Measurements from ENCODE around the gene CSRP3. TPM values are rescaled to one million over a fixed set of nuclear protein-coding genes. Genes with fewer than 3 reads are reported as not detected.

The CSRP3 gene
- polyA plus RNA-seq, 2 of the 4 experiments (the other 2 are of a cell fraction), result not detected

DNA sequence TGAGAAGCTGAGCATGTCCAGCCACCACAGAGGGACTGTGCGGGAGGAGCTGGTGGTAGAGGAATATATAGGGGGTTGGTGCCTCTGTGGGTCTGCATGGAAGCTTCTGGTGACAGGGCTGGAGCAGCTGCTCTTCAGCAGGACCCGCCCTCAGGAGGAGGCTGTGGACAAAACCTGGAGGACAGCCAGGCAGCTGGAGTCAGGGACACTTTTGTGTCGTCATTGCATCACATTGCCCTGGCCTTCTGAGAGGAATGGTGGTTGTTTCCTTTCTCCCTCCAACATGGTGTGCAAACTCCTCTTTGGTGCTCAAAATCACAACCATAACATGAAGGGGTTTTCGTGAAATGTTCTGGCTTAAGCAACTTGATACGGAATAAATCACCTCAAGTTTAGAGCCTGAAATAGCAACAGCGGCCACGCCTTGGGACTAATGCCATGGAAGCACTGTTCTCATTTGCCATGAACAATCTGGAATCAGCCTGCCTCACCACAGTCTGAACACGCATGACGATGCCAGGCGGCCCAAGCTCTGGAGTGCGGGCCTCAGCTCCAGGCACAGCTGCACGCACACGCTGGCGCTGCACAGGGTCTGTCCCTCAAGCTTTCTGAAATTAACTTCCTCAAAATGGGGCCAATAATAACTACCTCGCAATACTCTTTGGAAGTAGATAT is 17.1 kb upstream of the CSRP3 start:
- CTCF ChIA-PET, result interaction anchor here (1.4 to 1.7 kb wide), 2 partner anchors 142 to 914 kb away, joined by 3 to 4 read pairs; no protein-coding TSS in a partner anchor
- ATAC-seq (no peak), FAIRE-seq (no peak), DNase-seq (ENCODE audit: low read depth in 1 of 2, low spot score in 1 of 2) (no peak)
- no peak overlapping the region for H3K27ac ChIP-seq
- WGBS (ENCODE audit: missing lambda C conversion rate), result 79% methylated on average over 15 of the region's 15 CpGs
- no peaks in the 10 kb centered on the region for H3K4me1 ChIP-seq
- no peak overlapping the region for H3K4me3 ChIP-seq
- H3K9me3 ChIP-seq, result no peaks in the 10 kb centered on the region
- POLR2A ChIA-PET, result no interaction called here
- H3K4me2 ChIP-seq, result no peak overlapping the region
- no peak for TF ChIP-seq BCL3 (IDR thresholded peaks at IDR 0.05)
- no peak for TF ChIP-seq CBX2 (IDR thresholded peaks at IDR 0.05; ENCODE audit: borderline replicate concordance, low read depth)
- TF ChIP-seq FOXS1 (CRISPR knock-in tag; IDR thresholded peaks at IDR 0.05), result no peak

GRCh38 chr11:19218216-19218615 is 16.4 kb upstream of the CSRP3 start:
- H3K4me1 ChIP-seq, result no peaks in the 10 kb centered on the region
- H3K27ac ChIP-seq, result no peak overlapping the region
- TF ChIP-seq CHD4 (IDR thresholded peaks at IDR 0.05; ENCODE audit: borderline replicate concordance) (no peak), FOSB (CRISPR knock-in tag; IDR thresholded peaks at IDR 0.05) (no peak), BHLHE40 (IDR thresholded peaks at IDR 0.05; ENCODE audit: low read depth, low read length) (no peak), SMC3 (IDR thresholded peaks at IDR 0.05) (no peak), CHD2 (IDR thresholded peaks at IDR 0.05; ENCODE audit: low read length, partially characterized antibody) (no peak), PBX3 (IDR thresholded peaks at IDR 0.05) (no peak), MYC (IDR thresholded peaks at IDR 0.05; ENCODE audit: borderline replicate concordance, low read length) (no peak), NR3C1 (IDR thresholded peaks at IDR 0.05) (no peak), RNF2 (IDR thresholded peaks at IDR 0.05; ENCODE audit: borderline replicate concordance, low read depth) (no peak)
- TF ChIP-seq, protein P1, sequence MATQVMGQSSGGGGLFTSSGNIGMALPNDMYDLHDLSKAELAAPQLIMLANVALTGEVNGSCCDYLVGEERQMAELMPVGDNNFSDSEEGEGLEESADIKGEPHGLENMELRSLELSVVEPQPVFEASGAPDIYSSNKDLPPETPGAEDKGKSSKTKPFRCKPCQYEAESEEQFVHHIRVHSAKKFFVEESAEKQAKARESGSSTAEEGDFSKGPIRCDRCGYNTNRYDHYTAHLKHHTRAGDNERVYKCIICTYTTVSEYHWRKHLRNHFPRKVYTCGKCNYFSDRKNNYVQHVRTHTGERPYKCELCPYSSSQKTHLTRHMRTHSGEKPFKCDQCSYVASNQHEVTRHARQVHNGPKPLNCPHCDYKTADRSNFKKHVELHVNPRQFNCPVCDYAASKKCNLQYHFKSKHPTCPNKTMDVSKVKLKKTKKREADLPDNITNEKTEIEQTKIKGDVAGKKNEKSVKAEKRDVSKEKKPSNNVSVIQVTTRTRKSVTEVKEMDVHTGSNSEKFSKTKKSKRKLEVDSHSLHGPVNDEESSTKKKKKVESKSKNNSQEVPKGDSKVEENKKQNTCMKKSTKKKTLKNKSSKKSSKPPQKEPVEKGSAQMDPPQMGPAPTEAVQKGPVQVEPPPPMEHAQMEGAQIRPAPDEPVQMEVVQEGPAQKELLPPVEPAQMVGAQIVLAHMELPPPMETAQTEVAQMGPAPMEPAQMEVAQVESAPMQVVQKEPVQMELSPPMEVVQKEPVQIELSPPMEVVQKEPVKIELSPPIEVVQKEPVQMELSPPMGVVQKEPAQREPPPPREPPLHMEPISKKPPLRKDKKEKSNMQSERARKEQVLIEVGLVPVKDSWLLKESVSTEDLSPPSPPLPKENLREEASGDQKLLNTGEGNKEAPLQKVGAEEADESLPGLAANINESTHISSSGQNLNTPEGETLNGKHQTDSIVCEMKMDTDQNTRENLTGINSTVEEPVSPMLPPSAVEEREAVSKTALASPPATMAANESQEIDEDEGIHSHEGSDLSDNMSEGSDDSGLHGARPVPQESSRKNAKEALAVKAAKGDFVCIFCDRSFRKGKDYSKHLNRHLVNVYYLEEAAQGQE (IDR thresholded peaks at IDR 0.05), result no peak
- no peak overlapping the region for H3K4me3 ChIP-seq
- DNase-seq (ENCODE audit: low read depth in 1 of 2, low spot score in 1 of 2), result no peak
- no peaks in the 10 kb centered on the region for H3K9me3 ChIP-seq
- H3K4me2 ChIP-seq, result no peak overlapping the region
- no peak for ATAC-seq
- POLR2A ChIA-PET, result no interaction called here
- FAIRE-seq, result no peak
- 47% methylated on average over 3 of the region's 3 CpGs for WGBS (ENCODE audit: missing lambda C conversion rate)
- CTCF ChIA-PET, result interaction anchor here (1.0 to 1.4 kb wide), 2 partner anchors 10 to 915 kb away, joined by 3 read pairs; no protein-coding TSS in a partner anchor

- WGBS (ENCODE audit: missing lambda C conversion rate), result 38% methylated on average over 3 of the region's 3 CpGs
- no peaks in the 10 kb centered on the region for H3K9me3 ChIP-seq
- H3K27ac ChIP-seq, result no peak overlapping the region
- no peak overlapping the region for H3K4me2 ChIP-seq
- no peak for TF ChIP-seq ESRRA (IDR thresholded peaks at IDR 0.05; ENCODE audit: borderline replicate concordance, low read length)
- no peak for TF ChIP-seq SREBF2 (IDR thresholded peaks at IDR 0.05)
- TF ChIP-seq, protein P2, sequence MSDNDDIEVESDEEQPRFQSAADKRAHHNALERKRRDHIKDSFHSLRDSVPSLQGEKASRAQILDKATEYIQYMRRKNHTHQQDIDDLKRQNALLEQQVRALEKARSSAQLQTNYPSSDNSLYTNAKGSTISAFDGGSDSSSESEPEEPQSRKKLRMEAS (IDR thresholded peaks at IDR 0.05), result no peak
- TF ChIP-seq EHF (CRISPR knock-in tag; IDR thresholded peaks at IDR 0.05), result no peak
- TF ChIP-seq JUN (IDR thresholded peaks at IDR 0.05), result no peak
- TF ChIP-seq CHD2 (IDR thresholded peaks at IDR 0.05; ENCODE audit: low read length, partially characterized antibody), result no peak
- TF ChIP-seq TFCP2L1 (CRISPR knock-in tag; IDR thresholded peaks at IDR 0.05), result no peak
- no peak for TF ChIP-seq CBX8 (IDR thresholded peaks at IDR 0.05)
- no peak for TF ChIP-seq NR3C1 (IDR thresholded peaks at IDR 0.05)
- TF ChIP-seq ZFP36 (IDR thresholded peaks at IDR 0.05; ENCODE audit: borderline replicate concordance, partially characterized antibody), result no peak
- no peak for TF ChIP-seq GATA3 (IDR thresholded peaks at IDR 0.05; ENCODE audit: borderline replicate concordance)
- TF ChIP-seq TP53 (CRISPR knock-in tag; IDR thresholded peaks at IDR 0.05), result no peak
- no peak for TF ChIP-seq SMC3 (IDR thresholded peaks at IDR 0.05)
- no peak for TF ChIP-seq BHLHE40 (IDR thresholded peaks at IDR 0.05; ENCODE audit: low read depth, low read length)
- TF ChIP-seq, protein P3, sequence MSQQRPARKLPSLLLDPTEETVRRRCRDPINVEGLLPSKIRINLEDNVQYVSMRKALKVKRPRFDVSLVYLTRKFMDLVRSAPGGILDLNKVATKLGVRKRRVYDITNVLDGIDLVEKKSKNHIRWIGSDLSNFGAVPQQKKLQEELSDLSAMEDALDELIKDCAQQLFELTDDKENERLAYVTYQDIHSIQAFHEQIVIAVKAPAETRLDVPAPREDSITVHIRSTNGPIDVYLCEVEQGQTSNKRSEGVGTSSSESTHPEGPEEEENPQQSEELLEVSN (IDR thresholded peaks at IDR 0.05; ENCODE audit: borderline replicate concordance, low read depth), result no peak
- no peak for DNase-seq (ENCODE audit: low read depth in 1 of 2, low spot score in 1 of 2)
- CTCF ChIA-PET, result no interaction called here
- H3K4me3 ChIP-seq, result no peak overlapping the region
- FAIRE-seq, result peak; percentile 32
- ATAC-seq, result no peak
- H3K4me1 ChIP-seq, result no peaks in the 10 kb centered on the region
- POLR2A ChIA-PET, result no interaction called here
These were observed 15.1 kb upstream of the CSRP3 start for GRCh38 chr11:19216709-19217374.
